ENCODE results near the gene FPGS.

Gene FPGS

GRCh38 chr9:127860260-127860659 lies 57.6 kb downstream of the FPGS start:
- DNase-seq (ENCODE audit: low read depth) = no peak

GRCh38 chr9:127860779-127861178 lies 58.1 kb downstream of the FPGS start:
- DNase-seq (ENCODE audit: low read depth) = no peak

- DNase-seq (ENCODE audit: low read depth) = no peak
These were observed 59.7 kb downstream of the FPGS start for GRCh38 chr9:127862075-127863011.

GRCh38 chr9:127863191-127863621 lies 60.5 kb downstream of the FPGS start:
- DNase-seq (ENCODE audit: low read depth) = no peak

Data from T-helper 22 cell (primary cell).